A549 (cell line): ENCODE data around the gene HOXC12.

Experiments used
- CEBPB ChIP-seq, 2 experiments: fragments of >200 bp in 1 of 2; sonication (Bioruptor Twin) in 1 of 2; formaldehyde crosslinking in 1 of 2; IDR thresholded peaks; 2 replicates each; pipeline ENCODE4 v1.6.1; 2012 to 2016
- CTCF ChIP-seq: fragments of >200 bp; sonication (Bioruptor Twin); formaldehyde crosslinking; IDR thresholded peaks from 3 replicates; pipeline ENCODE4 v1.5.1; 2016
- E2F6 ChIP-seq: IDR thresholded peaks from 2 replicates; pipeline ENCODE4 v1.6.1; 2012; ENCODE audit warnings: low read depth, borderline replicate concordance
- ELK1 ChIP-seq: fragments of 150-350 bp; IDR thresholded peaks from 2 replicates; pipeline ENCODE4 v1.6.1; 2014; ENCODE audit warnings: low read depth, mild to moderate bottlenecking, low read length
- EP300 ChIP-seq, 2 experiments: fragments of >200 bp; sonication (Bioruptor Twin); formaldehyde crosslinking; IDR thresholded peaks; 2 replicates in 1 of 2; 3 replicates in 1 of 2; pipeline ENCODE4 v1.6.1; 2016 to 2017
- POLR2A ChIP-seq: IDR thresholded peaks from 2 replicates; pipeline ENCODE4 v1.6.1; 2012; ENCODE audit warnings: mild to moderate bottlenecking, low read length
- ZNF302 ChIP-seq: fragments of 250-450 bp; sonication (Bioruptor Pico); IDR thresholded peaks from 2 replicates; pipeline ENCODE4 v1.9.0; 2021; ENCODE audit warnings: inconsistent platforms, mild to moderate bottlenecking, moderate library complexity
- TF ChIP-seq, protein P1 (sequence below): IDR thresholded peaks from 2 replicates; pipeline ENCODE4 v1.6.1; 2012

DNA sequence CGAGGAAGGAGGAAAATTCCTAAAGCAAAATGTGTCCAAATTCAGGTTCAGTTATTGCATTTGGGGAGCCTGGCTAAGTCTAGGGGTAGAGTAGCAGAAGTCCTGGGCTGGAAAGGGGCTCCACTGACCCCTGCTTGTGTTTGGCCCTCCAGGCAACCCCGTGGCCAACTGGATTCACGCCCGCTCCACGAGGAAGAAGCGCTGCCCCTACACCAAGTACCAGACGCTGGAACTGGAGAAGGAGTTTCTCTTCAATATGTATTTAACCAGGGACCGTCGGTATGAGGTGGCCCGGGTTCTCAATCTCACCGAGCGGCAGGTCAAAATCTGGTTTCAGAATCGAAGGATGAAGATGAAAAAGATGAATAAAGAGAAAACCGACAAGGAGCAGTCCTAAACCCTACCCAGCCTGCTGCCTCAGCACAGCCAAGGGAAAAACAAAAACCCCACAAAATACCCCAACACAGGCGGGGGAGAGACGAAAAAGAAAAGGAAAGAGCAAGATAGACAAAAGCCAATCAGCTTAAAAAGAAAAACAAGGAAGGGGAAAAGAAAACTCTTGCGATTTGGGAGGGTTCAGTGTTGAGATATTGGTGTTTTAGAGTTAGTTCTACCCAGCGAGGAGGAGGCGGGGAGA, 47.7 kb downstream of the HOXC12 start:
- TF ChIP-seq POLR2A (no peak), CTCF (no peak), EP300 (IDR thresholded peaks at IDR 0.05) (no peak), ELK1 (no peak), ZNF302 (no peak), E2F6 (no peak), CEBPB (IDR thresholded peaks at IDR 0.05) (no peak)
- TF ChIP-seq, protein P1, sequence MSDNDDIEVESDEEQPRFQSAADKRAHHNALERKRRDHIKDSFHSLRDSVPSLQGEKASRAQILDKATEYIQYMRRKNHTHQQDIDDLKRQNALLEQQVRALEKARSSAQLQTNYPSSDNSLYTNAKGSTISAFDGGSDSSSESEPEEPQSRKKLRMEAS = no peak
